GM12864 (cell line): ENCODE results near the gene SLC25A45.

Experiments
- DNase-seq: peaks from one replicate; pipeline ENCODE4 v3.0.0-alpha.2; 2011; ENCODE audit warnings: low read depth
- H3K4me3 ChIP-seq: 2 replicates; pipeline ENCODE4 v1.5.1; 2011; ENCODE audit warnings: mild to moderate bottlenecking, low read depth, low read length, control low read depth
- CTCF ChIP-seq: IDR thresholded peaks from 2 replicates; pipeline ENCODE4 v1.5.1; 2011; ENCODE audit warnings: low read depth, mild to moderate bottlenecking, moderate library complexity, low read length, control low read depth, inconsistent platforms; ENCODE audit errors: missing control alignments

The SLC25A45 gene

GRCh38 chr11:65382033-65382803, at the start of gene SLC25A45:
TSS of gene SLC25A45 (minus strand) at chr11:65382646. CDS start at chr11:65381951, 695 bp downstream.
- DNase-seq: peak; percentile 72
- TF ChIP-seq CTCF: peak; percentile 75
- H3K4me3 ChIP-seq: peak within 1 kb of the TSS; percentile 69

GRCh38 chr11:65431451-65432099, 49.1 kb upstream of the SLC25A45 start:
- DNase-seq: no peak
- H3K4me3 ChIP-seq: no peak overlapping the region; the same call in 1 of the 2 replicates
- TF ChIP-seq CTCF: no peak

GRCh38 chr11:65430406-65431217, 48.2 kb upstream of the SLC25A45 start:
- no peak for DNase-seq
- TF ChIP-seq CTCF: no peak
- H3K4me3 ChIP-seq: peak overlapping the region; percentile 51

- no peak for DNase-seq
- no peak for TF ChIP-seq CTCF
These were observed 47.4 kb upstream of the SLC25A45 start for GRCh38 chr11:65429724-65430405.

GRCh38 chr11:65429068-65429681, 46.7 kb upstream of the SLC25A45 start:
- peak overlapping the region; percentile 51 for H3K4me3 ChIP-seq
- no peak for DNase-seq
- no peak for TF ChIP-seq CTCF

More at GRCh38 chr11:65429724-65430405, 47.4 kb upstream of the SLC25A45 start:
- peak overlapping the region; percentile 51 for H3K4me3 ChIP-seq

GRCh38 chr11:65428578-65429067, 46.2 kb upstream of the SLC25A45 start:
- H3K4me3 ChIP-seq: peak overlapping the region; percentile 97; the same call in 1 of the 2 replicates
- DNase-seq: no peak
- TF ChIP-seq CTCF: no peak
